NCI-H128 (cell line): ENCODE data around the gene SPECC1L.

Source experiments
- DNase-seq: peaks from one replicate; lab custom pipeline; 2025; ENCODE audit not compliant: unreplicated experiment; lab: John Stamatoyannopoulos, UW

SPECC1L gene

GRCh38 chr22:24440270-24440717 is 169.7 kb downstream of the SPECC1L start:
- no peak for DNase-seq

- DNase-seq, result no peak
These were observed 170.2 kb downstream of the SPECC1L start for GRCh38 chr22:24440718-24441405.

- DNase-seq, result no peak
These were observed 171.0 kb downstream of the SPECC1L start for GRCh38 chr22:24441406-24442351.

GRCh38 chr22:24442352-24442744 is 171.7 kb downstream of the SPECC1L start:
- DNase-seq, result no peak

- no peak for DNase-seq
These were observed 173.0 kb downstream of the SPECC1L start for GRCh38 chr22:24443668-24444067.

- no peak for DNase-seq
These were observed 173.6 kb downstream of the SPECC1L start for GRCh38 chr22:24444251-24444650.

GRCh38 chr22:24444729-24445466 is 174.3 kb downstream of the SPECC1L start:
- DNase-seq, result no peak

- DNase-seq, result no peak
These were observed 175.0 kb downstream of the SPECC1L start for GRCh38 chr22:24445481-24446259.

GRCh38 chr22:24446260-24446611 is 175.6 kb downstream of the SPECC1L start:
- DNase-seq, result no peak

GRCh38 chr22:24450610-24451009 is 180.0 kb downstream of the SPECC1L start:
- no peak for DNase-seq

- DNase-seq, result no peak
These were observed 180.5 kb downstream of the SPECC1L start for GRCh38 chr22:24451162-24451561.

GRCh38 chr22:24453853-24454252 is 183.2 kb downstream of the SPECC1L start:
- no peak for DNase-seq

GRCh38 chr22:24455039-24455438 is 184.4 kb downstream of the SPECC1L start:
- DNase-seq, result no peak

- no peak for DNase-seq
These were observed 185.3 kb downstream of the SPECC1L start for GRCh38 chr22:24455751-24456426.

GRCh38 chr22:24457894-24458420 is 187.3 kb downstream of the SPECC1L start:
- DNase-seq, result no peak

- no peak for DNase-seq
These were observed 189.3 kb downstream of the SPECC1L start for GRCh38 chr22:24459911-24460310.

GRCh38 chr22:24460418-24461089 is 189.9 kb downstream of the SPECC1L start:
- DNase-seq, result no peak

- no peak for DNase-seq
These were observed 192.6 kb downstream of the SPECC1L start for GRCh38 chr22:24463071-24463760.

GRCh38 chr22:24465566-24465965 is 194.9 kb downstream of the SPECC1L start:
- no peak for DNase-seq
